Stimulated activated CD4-positive, alpha-beta T cell treated with anti-CD3 and anti-CD28 coated beads, Interleukin-1b, Interleukin-23, amount 100 ng/mL, for 4 hours (primary cell): ENCODE measurements around the gene JDP2.

Source experiments
- DNase-seq, 2 donors: peaks; one replicate each; pipeline ENCODE4 v3.0.0-alpha.2; 2020; ENCODE audit warnings: low read depth in 2 of 2

JDP2 gene

GRCh38 chr14:75514673-75515628, 87.1 kb downstream of the JDP2 start:
- DNase-seq = no peak

DNA sequence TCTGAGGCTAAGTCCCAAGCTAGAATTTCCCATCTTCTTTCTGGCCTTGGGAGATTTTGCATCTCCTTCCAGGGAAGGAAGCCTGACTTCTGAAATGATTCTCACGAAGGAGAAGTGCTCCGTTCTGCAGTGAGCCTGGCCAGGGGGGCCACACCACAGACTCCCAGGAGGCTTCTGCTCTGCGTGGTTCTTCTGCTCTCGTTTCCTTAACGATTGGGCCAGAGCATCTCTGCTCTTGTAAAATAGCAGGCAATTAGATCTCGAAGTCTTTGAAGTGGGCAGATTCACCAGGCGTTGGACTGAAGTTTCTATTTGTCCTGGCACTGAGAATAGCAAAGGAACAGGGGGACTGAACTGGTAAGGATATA, 87.8 kb downstream of the JDP2 start:
- DNase-seq = no peak

DNA sequence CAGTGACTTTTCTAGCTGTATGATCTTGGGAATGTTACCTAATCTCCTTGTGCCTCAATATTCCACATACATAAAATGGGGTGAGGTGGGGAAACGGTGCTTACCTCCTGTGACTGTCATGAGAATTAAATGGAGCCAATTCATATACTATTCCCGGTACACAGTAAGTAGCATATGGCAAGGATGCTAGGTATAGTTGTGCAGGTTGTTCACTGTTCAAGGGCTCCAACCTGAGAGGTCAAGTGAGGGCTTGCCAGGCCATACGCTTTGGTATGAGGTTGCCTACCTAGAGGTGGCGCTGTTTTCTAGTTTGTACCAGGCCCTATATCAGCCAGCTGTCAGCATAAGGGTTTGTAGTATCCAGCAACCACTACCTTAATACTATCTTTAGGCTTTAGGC, 90.8 kb downstream of the JDP2 start:
- no peak for DNase-seq

DNA sequence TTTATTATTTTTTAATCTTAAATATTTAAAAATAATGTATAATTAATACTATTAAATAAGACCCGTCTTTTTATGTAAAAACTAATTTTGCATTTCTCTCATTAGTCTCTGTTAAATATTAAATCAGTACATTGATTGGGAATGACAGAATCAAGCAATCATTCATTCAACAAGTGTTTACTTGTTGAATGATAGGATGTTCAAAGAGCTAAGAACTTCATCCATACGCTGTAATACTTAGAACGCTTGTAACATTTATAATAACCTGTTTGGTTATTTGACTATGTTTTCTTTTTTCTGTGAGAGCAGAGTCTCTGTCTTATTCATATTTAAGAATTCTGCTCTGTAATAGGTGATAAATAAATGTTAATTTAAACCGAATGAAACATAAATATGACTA, 91.6 kb downstream of the JDP2 start:
- no peak for DNase-seq

- DNase-seq = no peak
Observed at GRCh38 chr14:75519826-75520728, 92.3 kb downstream of the JDP2 start.

DNA sequence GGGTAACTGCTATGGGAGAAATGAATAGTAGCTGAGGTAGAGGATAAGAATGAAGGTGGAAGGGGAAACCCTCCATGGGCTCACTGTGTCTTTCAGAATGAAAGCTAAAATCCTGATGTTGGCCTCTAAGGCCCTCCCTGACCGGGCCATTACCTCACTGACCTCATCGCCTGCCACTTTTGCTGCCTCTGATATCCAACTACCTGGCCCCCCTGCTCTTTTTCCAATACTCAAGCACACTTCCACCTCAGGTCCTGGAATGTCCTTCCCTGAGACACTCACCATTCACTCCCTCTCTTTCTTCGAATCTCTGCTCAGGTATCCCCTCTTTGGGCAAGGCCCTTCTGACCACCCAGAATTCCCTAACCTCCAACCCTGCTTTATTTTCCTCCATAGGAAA, 93.0 kb downstream of the JDP2 start:
- no peak for DNase-seq

DNA sequence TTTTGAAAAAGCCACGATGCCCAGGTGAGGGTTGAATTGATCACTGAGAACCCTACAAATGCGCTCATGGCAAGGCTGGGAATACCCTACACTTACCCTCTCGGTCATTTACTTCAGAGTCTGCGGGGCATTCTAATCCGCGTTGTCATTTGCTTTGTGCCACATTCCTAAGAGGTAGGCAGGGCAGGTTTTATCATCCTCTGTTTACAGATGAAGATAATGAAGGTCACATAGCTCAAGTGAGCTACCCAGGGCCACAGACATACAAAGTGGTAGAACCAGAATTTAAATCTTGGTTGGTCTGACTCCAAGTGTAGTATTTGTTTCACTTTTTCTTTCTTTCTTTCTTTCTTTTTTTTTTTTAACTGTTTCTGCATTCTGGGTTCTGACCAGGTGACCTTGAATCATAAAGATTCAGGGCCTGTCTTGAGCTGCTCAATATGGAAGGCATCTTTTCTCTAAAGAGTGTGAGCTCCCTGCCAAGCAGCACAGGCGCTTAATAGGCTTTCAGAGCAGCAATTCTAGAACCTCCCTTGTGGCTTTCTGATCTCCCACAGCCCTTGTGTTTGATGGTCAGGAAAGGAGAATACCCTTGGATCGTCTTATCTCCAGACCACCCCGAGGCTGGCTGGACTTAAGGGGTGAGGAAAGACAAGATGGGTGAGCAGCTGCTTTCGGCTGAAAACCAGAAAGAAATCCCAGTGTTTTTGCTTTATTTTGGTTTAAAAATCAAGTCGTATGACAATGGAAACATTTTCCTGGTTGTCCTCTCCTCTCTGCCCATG, 93.8 kb downstream of the JDP2 start:
- no peak for DNase-seq

DNA sequence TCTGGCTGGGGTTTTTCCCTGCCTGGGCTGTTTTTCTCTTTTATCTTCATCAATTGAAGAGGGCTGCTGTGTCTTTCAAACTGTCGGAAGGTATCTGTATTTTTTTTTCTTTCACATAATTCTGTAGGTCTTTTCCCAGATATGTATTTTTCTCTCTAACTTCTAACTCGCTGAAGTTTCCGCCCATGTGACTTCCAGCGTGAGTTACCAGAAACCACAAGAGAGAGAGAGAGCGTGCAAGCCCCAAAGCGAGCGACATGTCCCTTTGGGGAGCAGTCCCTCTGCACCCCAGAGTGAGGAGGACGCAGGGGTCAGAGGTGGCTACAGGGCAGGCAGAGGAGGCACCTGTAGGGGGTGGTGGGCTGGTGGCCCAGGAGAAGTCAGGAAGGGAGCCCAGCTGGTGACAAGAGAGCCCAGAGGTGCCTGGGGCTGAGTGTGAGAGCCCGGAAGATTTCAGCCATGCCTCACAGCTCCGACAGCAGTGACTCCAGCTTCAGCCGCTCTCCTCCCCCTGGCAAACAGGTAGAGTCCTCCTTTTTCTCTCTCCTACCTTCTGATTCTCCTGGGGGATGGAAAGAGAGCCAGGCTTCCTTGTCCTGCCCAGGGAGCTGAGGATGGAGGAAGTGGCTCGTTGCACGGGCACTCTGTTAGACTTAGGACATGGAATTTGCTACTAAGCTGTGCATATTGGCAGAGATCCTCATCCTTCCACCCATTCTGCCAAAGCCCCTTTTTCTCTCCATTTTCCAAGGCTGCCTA, 94.6 kb downstream of the JDP2 start, which contains the start of gene BATF:
Gene BATF, plus strand, starts transcription at position 246 of the 759 bp plus-strand sequence. Its CDS starts 214 bp downstream, at position 460.
- peak; percentile 57 to 71 for DNase-seq

- DNase-seq = no peak
Observed at GRCh38 chr14:75522983-75523318, 95.1 kb downstream of the JDP2 start.
